Measurements from ENCODE around the gene FBXO2.

The FBXO2 gene

GRCh38 chr1:11653101-11653860, 948 bp downstream of the FBXO2 start:
- DNase-seq (ENCODE audit: low read depth in 2 of 2) = no peak

GRCh38 chr1:11652203-11652780, 1.9 kb downstream of the FBXO2 start:
- no peak for DNase-seq (ENCODE audit: low read depth in 2 of 2)

- no peak for DNase-seq (ENCODE audit: low read depth in 2 of 2)
These were observed 3.2 kb downstream of the FBXO2 start for GRCh38 chr1:11651017-11651416.

GRCh38 chr1:11650331-11650991, 3.8 kb downstream of the FBXO2 start:
- peak; percentile 53 to 65 for DNase-seq (ENCODE audit: low read depth in 2 of 2)

- no peak for DNase-seq (ENCODE audit: low read depth in 2 of 2)
These were observed 4.5 kb downstream of the FBXO2 start for GRCh38 chr1:11649624-11650330.

GRCh38 chr1:11649237-11649623, 5.0 kb downstream of the FBXO2 start:
- DNase-seq (ENCODE audit: low read depth in 2 of 2) = no peak

GRCh38 chr1:11648732-11649158, 5.5 kb downstream of the FBXO2 start:
- peak in 1 of 2 donors; percentile 36 for DNase-seq (ENCODE audit: low read depth in 2 of 2)

- no peak for DNase-seq (ENCODE audit: low read depth in 2 of 2)
These were observed 6.2 kb downstream of the FBXO2 start for GRCh38 chr1:11648039-11648438.

- no peak for DNase-seq (ENCODE audit: low read depth in 2 of 2)
These were observed 6.9 kb downstream of the FBXO2 start for GRCh38 chr1:11647333-11647732.

- no peak for DNase-seq (ENCODE audit: low read depth in 2 of 2)
These were observed 7.9 kb downstream of the FBXO2 start for GRCh38 chr1:11646317-11646716.

GRCh38 chr1:11645670-11646265, 8.5 kb downstream of the FBXO2 start:
- peak; percentile 76 to 81 for DNase-seq (ENCODE audit: low read depth in 2 of 2)

GRCh38 chr1:11645270-11645669, 9.0 kb downstream of the FBXO2 start:
- DNase-seq (ENCODE audit: low read depth in 2 of 2) = no peak

GRCh38 chr1:11643782-11644181, 10.4 kb downstream of the FBXO2 start:
- no peak for DNase-seq (ENCODE audit: low read depth in 2 of 2)

GRCh38 chr1:11642418-11643017, 11.7 kb downstream of the FBXO2 start:
- DNase-seq (ENCODE audit: low read depth in 2 of 2) = peak; percentile 45 to 68

- DNase-seq (ENCODE audit: low read depth in 2 of 2) = no peak
These were observed 12.4 kb downstream of the FBXO2 start for GRCh38 chr1:11641776-11642305.

GRCh38 chr1:11640944-11641343, 13.3 kb downstream of the FBXO2 start:
- DNase-seq (ENCODE audit: low read depth in 2 of 2) = no peak

- DNase-seq (ENCODE audit: low read depth in 2 of 2) = no peak
These were observed 14.1 kb downstream of the FBXO2 start for GRCh38 chr1:11640101-11640500.

GRCh38 chr1:11639372-11639771, 14.9 kb downstream of the FBXO2 start:
- no peak for DNase-seq (ENCODE audit: low read depth in 2 of 2)

- no peak for DNase-seq (ENCODE audit: low read depth in 2 of 2)
These were observed 16.1 kb downstream of the FBXO2 start for GRCh38 chr1:11638121-11638520.

- DNase-seq (ENCODE audit: low read depth in 2 of 2) = no peak
These were observed 19.6 kb downstream of the FBXO2 start for GRCh38 chr1:11634365-11635192.
